Mesenchymal stem cell (in vitro differentiated cells and primary cell): Measurements from ENCODE around the gene METRNL.

Experiments used
- DNase-seq: peaks from one replicate; pipeline ENCODE4 v3.0.0-alpha.2; 2013
- H2AFZ ChIP-seq: one replicate; pipeline ENCODE4 v1.6.1; 2013; ENCODE audit warnings: low read depth, mild to moderate bottlenecking, control low read depth, inconsistent platforms, low read length, moderate library complexity
- H2AK5ac ChIP-seq: 2 replicates; pipeline ENCODE4 v1.6.1; 2013; ENCODE audit warnings: low read length, moderate library complexity, mild to moderate bottlenecking, inconsistent platforms; ENCODE audit not compliant: severe bottlenecking
- H2BK120ac ChIP-seq: one replicate; pipeline ENCODE4 v1.6.1; 2013; ENCODE audit warnings: low read depth, mild to moderate bottlenecking, inconsistent platforms, low read length, moderate library complexity
- H2BK12ac ChIP-seq, 2 experiments: one replicate each; pipeline ENCODE4 v1.6.1; 2013; ENCODE audit warnings: inconsistent platforms in 2 of 2, low read length in 2 of 2, mild to moderate bottlenecking in 2 of 2, moderate library complexity in 2 of 2, control low read depth in 1 of 2
- H2BK15ac ChIP-seq: one replicate; pipeline ENCODE4 v1.6.1; 2013; ENCODE audit warnings: mild to moderate bottlenecking, low read depth, inconsistent platforms; ENCODE audit not compliant: poor library complexity, severe bottlenecking
- H2BK5ac ChIP-seq: 2 replicates; pipeline ENCODE4 v1.6.1; 2013; ENCODE audit warnings: low read depth, mild to moderate bottlenecking, low read length, control low read depth, inconsistent platforms; ENCODE audit not compliant: poor library complexity, severe bottlenecking
- H3K14ac ChIP-seq, 2 experiments: one replicate each; pipeline ENCODE4 v1.6.1; 2013; ENCODE audit warnings: inconsistent platforms in 2 of 2, low read length in 2 of 2, control low read depth in 1 of 2, mild to moderate bottlenecking in 1 of 2, moderate library complexity in 1 of 2
- H3K18ac ChIP-seq, 2 experiments: one replicate each; pipeline ENCODE4 v1.6.1; 2013; ENCODE audit warnings: inconsistent platforms in 2 of 2, low read length in 2 of 2, control low read depth in 1 of 2, low read depth in 1 of 2, mild to moderate bottlenecking in 1 of 2
- H3K23ac ChIP-seq, 2 experiments: one replicate each; pipeline ENCODE4 v1.6.1; 2013; ENCODE audit warnings: inconsistent platforms in 2 of 2, low read length in 2 of 2, mild to moderate bottlenecking in 2 of 2, moderate library complexity in 2 of 2, control low read depth in 1 of 2
- H3K27ac ChIP-seq: 2 replicates; pipeline ENCODE4 v1.5.1; 2013; ENCODE audit warnings: mild to moderate bottlenecking, moderate library complexity, low read length, control low read depth, inconsistent platforms; ENCODE audit not compliant: poor library complexity, severe bottlenecking
- H3K27me3 ChIP-seq, 2 experiments: 2 replicates each; pipeline versions ENCODE4 v1.6.1 to v1.7.0; 2013; ENCODE audit warnings: low read length in 2 of 2, mild to moderate bottlenecking in 2 of 2, moderate library complexity in 2 of 2, control low read depth in 1 of 2, inconsistent platforms in 1 of 2; ENCODE audit not compliant: control insufficient read depth in 1 of 2, insufficient read depth in 1 of 2
- H3K36me3 ChIP-seq, 2 experiments: 2 replicates each; pipeline versions ENCODE4 v1.6.1 to v1.7.0; 2013; ENCODE audit warnings: low read length in 2 of 2, control low read depth in 1 of 2, inconsistent platforms in 1 of 2, low read depth in 1 of 2, mild to moderate bottlenecking in 1 of 2; ENCODE audit not compliant: insufficient read depth in 2 of 2, control insufficient read depth in 1 of 2
- H3K4ac ChIP-seq, 2 experiments: one replicate each; pipeline ENCODE4 v1.6.1; 2013; ENCODE audit warnings: inconsistent platforms in 2 of 2, low read length in 2 of 2, mild to moderate bottlenecking in 2 of 2, moderate library complexity in 2 of 2, control low read depth in 1 of 2, low read depth in 1 of 2
- H3K4me1 ChIP-seq: 2 replicates; pipeline ENCODE4 v1.6.1; 2013; ENCODE audit warnings: low read depth, low read length, control low read depth; ENCODE audit not compliant: control insufficient read depth, insufficient read depth
- H3K4me2 ChIP-seq: 2 replicates; pipeline ENCODE4 v1.6.1; 2013; ENCODE audit warnings: low read length, mild to moderate bottlenecking, inconsistent platforms; ENCODE audit not compliant: poor library complexity, severe bottlenecking
- H3K4me3 ChIP-seq, 2 experiments: 2 replicates each; pipeline versions ENCODE4 v1.5.1 to v1.7.0; 2013; ENCODE audit warnings: low read length in 2 of 2, mild to moderate bottlenecking in 2 of 2, control low read depth in 1 of 2, low read depth in 1 of 2; ENCODE audit not compliant: insufficient read depth in 1 of 2
- H3K79me1 ChIP-seq: replicated peaks from 2 replicates; pipeline ENCODE4 v1.6.1; 2013; ENCODE audit warnings: mild to moderate bottlenecking, control low read depth, low read length, inconsistent platforms; ENCODE audit not compliant: poor library complexity, severe bottlenecking
- H3K9ac ChIP-seq: 2 replicates; pipeline ENCODE4 v1.7.0; 2013; ENCODE audit warnings: mild to moderate bottlenecking, low read length, moderate library complexity
- H3K9me3 ChIP-seq: 2 replicates; pipeline ENCODE4 v1.7.0; 2013; ENCODE audit warnings: mild to moderate bottlenecking, low read length; ENCODE audit not compliant: control insufficient read depth
- H4K8ac ChIP-seq: one replicate; pipeline ENCODE4 v1.6.1; 2013; ENCODE audit warnings: inconsistent platforms, mild to moderate bottlenecking, low read length, moderate library complexity
- H4K91ac ChIP-seq: one replicate; pipeline ENCODE4 v1.6.1; 2013; ENCODE audit warnings: mild to moderate bottlenecking, low read length, inconsistent platforms
- WGBS: methylation state at CpG from one replicate; pipeline ENCODE4 v1.1.7; 2013; ENCODE audit warnings: mixed read lengths; 5-methylcytosine and 5-hydroxymethylcytosine counted together

The METRNL gene

DNA sequence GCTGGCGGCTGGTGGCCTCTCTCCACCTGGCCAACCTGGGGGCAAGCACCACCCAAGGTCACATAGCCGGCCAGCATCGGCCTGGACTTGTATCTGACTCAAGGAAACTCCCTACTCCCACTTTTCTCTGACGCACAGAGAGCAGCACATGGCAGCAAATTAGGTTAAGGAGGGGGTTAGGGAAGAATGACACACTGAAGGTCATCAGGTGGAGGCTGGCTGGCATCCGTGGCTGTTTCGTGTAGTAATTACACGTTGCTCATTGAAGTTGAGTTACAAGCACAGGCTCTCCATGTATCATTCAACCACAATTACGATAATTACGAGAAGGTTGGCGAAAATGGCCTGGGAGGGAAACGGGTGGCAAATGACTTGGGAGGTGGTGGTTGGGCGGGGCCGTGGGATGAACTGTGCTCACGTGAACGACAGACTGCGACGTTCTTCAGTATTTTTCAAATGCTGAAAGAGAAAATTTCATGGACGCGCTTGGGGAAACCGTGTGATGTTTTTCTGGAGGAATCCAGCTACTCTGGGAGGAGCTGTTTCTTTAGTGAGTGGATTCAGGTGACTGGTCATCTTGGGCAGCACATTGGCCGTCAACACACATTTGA is 4.0 kb upstream of the METRNL start:
- H3K36me3 ChIP-seq = no peaks in the 10 kb centered on the region
- WGBS = 92% methylated on average over 21 of the region's 21 CpGs

DNA sequence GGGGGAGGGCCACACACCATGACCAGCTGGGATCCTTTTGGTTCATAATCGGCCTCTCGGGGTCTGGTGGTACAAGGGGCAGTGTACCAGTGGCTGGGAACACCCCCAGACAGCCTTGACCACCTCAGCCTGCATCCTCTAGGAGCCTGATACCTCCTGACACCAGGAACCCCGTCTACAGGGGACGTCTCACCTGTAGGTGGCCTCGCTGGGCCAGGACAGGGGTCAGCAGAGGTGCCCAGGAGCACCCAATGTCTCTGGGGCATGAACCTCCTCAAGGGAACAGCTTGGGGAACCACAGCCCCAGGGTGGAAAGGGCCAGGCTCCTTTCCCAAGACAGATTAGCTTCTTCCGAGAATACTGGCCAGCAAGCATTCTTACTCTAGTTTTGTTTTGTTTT is 2.5 kb upstream of the METRNL start:
- 84% methylated on average over 5 of the region's 6 CpGs for WGBS
- Histone ChIP-seq H3K4me3 (no peak overlapping the region), H3K9ac (no peak overlapping the region)

More for the DNA sequence above, 4.0 kb upstream of the METRNL start:
- Histone ChIP-seq H2AFZ (no peak overlapping the region), H3K27ac (no peak overlapping the region), H3K4ac (no peak overlapping the region), H2BK5ac (no peak overlapping the region), H2BK15ac (no peak overlapping the region), H2BK12ac (no peak overlapping the region), H3K4me1 (peaks cover 26% of the 10 kb centered on the region), H3K18ac (no peak overlapping the region), H3K27me3 (peaks cover 0 to 17% of the 10 kb centered on the region in 2 experiments), H3K23ac (no peak overlapping the region), H3K14ac (no peak overlapping the region), H3K9ac (no peak overlapping the region), H4K91ac (peak overlapping the region; percentile 49), H3K9me3 (no peaks in the 10 kb centered on the region), H2BK120ac (no peak overlapping the region), H3K4me3 (no peak overlapping the region), H3K4me2 (no peak overlapping the region), H3K79me1 (no peaks in the 10 kb centered on the region), H4K8ac (no peak overlapping the region), H2AK5ac (no peak overlapping the region)
- no peak for DNase-seq

DNA sequence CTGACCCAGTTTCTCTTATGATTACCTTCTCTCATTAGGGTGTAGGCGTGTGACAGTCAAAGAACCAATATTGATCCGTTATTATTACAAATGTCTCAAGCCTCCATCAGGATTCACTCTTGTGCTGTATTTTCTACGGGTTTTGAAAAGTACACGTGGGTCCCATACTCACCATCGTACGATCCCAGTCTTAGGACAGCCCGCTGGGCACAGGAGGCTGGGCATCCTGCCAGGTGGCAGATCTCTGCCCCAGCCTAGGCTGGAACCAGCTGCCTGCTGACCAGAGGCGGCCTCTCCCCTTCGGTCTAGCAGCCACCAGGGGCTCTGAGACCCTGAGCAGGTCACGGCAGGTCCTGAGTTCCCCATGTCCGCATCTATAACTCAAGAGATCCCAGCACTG is 2.0 kb upstream of the METRNL start:
- Histone ChIP-seq H3K27me3 (peaks cover 0 to 17% of the 10 kb centered on the region in 2 experiments), H3K27ac (no peak overlapping the region), H3K4me3 (no peak overlapping the region), H3K9me3 (no peaks in the 10 kb centered on the region), H3K23ac (no peak overlapping the region), H3K4ac (no peak overlapping the region), H2BK120ac (no peak overlapping the region), H3K14ac (no peak overlapping the region), H3K9ac (no peak overlapping the region), H3K79me1 (no peaks in the 10 kb centered on the region), H3K4me1 (peaks cover 33% of the 10 kb centered on the region), H2BK5ac (no peak overlapping the region), H4K8ac (no peak overlapping the region), H2AK5ac (no peak overlapping the region), H2BK12ac (no peak overlapping the region), H3K18ac (no peak overlapping the region), H4K91ac (no peak overlapping the region), H2AFZ (no peak overlapping the region), H3K4me2 (no peak overlapping the region), H2BK15ac (no peak overlapping the region), H3K36me3 (peaks cover 5 to 9% of the 10 kb centered on the region in 2 experiments)
- DNase-seq = no peak
- WGBS = 87% methylated on average over 11 of the region's 11 CpGs

More for the DNA sequence above, 2.5 kb upstream of the METRNL start:
- Histone ChIP-seq H2BK5ac (no peak overlapping the region), H2BK15ac (no peak overlapping the region), H2BK120ac (no peak overlapping the region), H4K91ac (no peak overlapping the region), H3K4me1 (peaks cover 29% of the 10 kb centered on the region), H3K27me3 (peaks cover 0 to 17% of the 10 kb centered on the region in 2 experiments), H3K4ac (no peak overlapping the region), H2AK5ac (no peak overlapping the region), H3K18ac (no peak overlapping the region), H3K9me3 (no peaks in the 10 kb centered on the region), H2BK12ac (no peak overlapping the region), H4K8ac (no peak overlapping the region), H3K36me3 (peaks cover under 1 to 6% of the 10 kb centered on the region in 2 experiments), H2AFZ (no peak overlapping the region), H3K4me2 (no peak overlapping the region), H3K14ac (no peak overlapping the region), H3K27ac (no peak overlapping the region), H3K79me1 (no peaks in the 10 kb centered on the region), H3K23ac (no peak overlapping the region)
- DNase-seq = no peak

DNA sequence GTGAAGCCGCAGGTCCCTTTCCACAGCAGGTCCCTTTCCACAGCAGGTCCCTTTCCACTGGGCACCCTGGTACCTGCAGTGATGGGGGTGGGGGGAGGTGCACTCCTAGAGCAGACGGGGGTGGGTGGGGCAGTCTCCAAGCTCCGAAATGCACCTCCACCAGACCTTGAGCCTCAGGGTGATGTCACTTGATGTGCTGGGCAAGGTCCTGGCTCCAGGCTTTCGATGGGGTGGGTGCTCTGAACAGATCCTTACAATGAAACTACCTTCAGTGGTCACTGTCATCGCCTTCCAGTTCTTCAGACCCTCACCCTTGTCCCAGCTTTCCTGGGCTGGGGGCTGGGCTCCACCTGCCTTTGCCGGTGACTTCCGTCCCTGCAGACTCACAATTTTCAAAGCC is 1.5 kb upstream of the METRNL start:
- Histone ChIP-seq H3K9me3 (no peaks in the 10 kb centered on the region), H2BK12ac (no peak overlapping the region), H4K91ac (no peak overlapping the region), H3K4ac (no peak overlapping the region), H2AFZ (no peak overlapping the region), H3K14ac (no peak overlapping the region), H2BK15ac (peak overlapping the region; percentile 70), H3K36me3 (peaks cover 10 to 13% of the 10 kb centered on the region in 2 experiments), H3K27me3 (peaks cover 0 to 17% of the 10 kb centered on the region in 2 experiments), H2BK120ac (no peak overlapping the region), H3K4me3 (peak overlapping the region in 1 of 2 experiments; percentile 74), H3K4me2 (peak overlapping the region; percentile 97), H4K8ac (no peak overlapping the region), H3K18ac (no peak overlapping the region), H3K27ac (no peak overlapping the region), H2AK5ac (no peak overlapping the region), H3K9ac (no peak overlapping the region), H3K79me1 (no peaks in the 10 kb centered on the region), H2BK5ac (no peak overlapping the region), H3K23ac (no peak overlapping the region), H3K4me1 (peaks cover 38% of the 10 kb centered on the region)
- no peak for DNase-seq
- 44% methylated on average over 6 of the region's 7 CpGs for WGBS
